GM18873 (cell line): ENCODE results near the gene ZBTB32.

Experiments
- ATAC-seq: cut with Tn5 transposase; IDR thresholded peaks from one replicate; pipeline ENCODE4 v1.9.1; 2021; ENCODE audit warnings: mild to moderate bottlenecking, moderate library complexity, moderate number of reproducible peaks; ENCODE audit not compliant: unreplicated experiment, low FRiP score

The ZBTB32 gene

DNA sequence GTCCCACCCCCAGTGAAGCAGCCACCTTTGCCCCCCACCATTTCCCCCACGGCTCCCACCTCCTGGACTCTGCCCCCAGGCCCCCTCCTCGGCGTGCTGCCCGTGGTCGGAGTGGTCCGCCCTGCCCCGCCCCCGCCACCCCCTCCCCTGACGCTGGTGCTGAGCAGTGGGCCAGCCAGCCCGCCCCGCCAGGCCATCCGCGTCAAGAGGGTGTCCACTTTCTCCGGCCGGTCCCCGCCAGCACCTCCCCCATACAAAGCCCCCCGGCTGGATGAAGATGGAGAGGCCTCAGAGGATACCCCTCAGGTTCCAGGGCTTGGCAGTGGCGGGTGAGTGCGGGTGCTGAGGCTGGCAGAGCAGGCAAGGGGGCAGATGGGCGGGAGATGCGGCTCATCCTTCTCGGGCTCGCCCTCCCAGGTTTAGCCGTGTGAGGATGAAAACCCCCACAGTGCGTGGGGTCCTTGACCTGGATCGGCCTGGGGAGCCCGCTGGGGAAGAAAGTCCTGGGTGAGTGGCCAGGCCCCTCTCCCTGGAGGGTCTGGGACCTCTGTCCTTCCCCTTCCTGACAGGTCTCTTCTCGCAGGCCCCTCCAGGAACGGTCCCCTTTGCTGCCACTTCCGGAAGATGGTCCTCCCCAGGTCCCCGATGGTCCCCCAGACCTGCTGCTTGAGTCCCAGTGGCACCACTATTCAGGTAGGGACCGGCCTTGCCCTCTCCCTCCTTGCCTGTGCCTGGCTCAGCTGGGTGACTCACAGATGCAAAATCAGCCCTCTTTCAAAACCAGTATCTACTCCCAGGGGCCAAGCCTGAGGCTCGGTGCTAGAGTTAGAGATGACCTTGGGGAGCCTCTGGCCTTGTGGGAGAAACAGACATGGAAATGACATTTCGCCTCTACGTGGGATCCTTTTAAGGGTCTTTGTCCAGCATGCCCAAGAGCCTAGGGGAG, 29.1 kb downstream of the ZBTB32 start:
- ATAC-seq: no peak

DNA sequence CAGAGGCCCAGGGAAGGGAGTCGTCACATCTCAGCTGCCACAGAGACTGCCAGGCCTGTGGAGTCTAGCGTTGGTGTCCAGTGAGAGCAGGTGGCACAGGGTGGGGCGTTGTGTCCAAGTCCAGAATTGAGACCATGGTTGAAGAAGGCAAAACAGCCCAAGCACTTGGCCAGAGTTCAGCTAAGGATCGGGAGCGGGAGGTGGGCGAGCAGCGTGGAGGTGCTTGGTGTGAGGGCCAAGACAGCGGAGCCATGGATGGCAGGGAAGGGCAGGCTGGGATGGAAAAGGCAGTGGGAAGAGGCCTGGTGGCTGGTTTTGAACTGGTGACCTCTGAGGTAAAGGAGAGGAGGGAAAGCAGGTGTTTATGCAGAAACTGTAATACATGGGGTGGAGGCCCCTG, 29.9 kb downstream of the ZBTB32 start:
- ATAC-seq: no peak

DNA sequence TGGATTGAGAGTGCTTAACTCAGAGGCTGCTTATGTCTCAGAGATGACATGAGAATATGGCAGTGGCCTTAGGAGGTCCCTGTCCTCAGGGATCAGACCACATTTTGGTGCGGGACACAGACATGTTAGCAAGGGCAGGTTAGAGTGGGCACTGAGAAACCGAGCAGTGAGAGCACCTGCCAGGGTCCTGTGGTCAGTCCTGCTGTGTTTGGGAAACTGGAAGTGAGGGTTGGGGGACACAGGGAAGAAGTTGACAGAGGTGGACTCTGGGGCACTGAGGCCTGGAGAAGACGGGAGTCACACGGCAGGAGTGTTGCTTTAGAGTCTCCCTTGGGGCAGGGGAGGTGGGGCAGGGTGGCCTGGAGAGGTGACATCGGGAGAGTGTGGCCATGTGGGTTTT, 30.5 kb downstream of the ZBTB32 start:
- no peak for ATAC-seq

GRCh38 chr19:35736913-35737886, 32.8 kb downstream of the ZBTB32 start:
- no peak for ATAC-seq

- no peak for ATAC-seq
Observed at GRCh38 chr19:35738021-35738886, 33.9 kb downstream of the ZBTB32 start.

GRCh38 chr19:35738887-35739229, 34.5 kb downstream of the ZBTB32 start:
- ATAC-seq: no peak

DNA sequence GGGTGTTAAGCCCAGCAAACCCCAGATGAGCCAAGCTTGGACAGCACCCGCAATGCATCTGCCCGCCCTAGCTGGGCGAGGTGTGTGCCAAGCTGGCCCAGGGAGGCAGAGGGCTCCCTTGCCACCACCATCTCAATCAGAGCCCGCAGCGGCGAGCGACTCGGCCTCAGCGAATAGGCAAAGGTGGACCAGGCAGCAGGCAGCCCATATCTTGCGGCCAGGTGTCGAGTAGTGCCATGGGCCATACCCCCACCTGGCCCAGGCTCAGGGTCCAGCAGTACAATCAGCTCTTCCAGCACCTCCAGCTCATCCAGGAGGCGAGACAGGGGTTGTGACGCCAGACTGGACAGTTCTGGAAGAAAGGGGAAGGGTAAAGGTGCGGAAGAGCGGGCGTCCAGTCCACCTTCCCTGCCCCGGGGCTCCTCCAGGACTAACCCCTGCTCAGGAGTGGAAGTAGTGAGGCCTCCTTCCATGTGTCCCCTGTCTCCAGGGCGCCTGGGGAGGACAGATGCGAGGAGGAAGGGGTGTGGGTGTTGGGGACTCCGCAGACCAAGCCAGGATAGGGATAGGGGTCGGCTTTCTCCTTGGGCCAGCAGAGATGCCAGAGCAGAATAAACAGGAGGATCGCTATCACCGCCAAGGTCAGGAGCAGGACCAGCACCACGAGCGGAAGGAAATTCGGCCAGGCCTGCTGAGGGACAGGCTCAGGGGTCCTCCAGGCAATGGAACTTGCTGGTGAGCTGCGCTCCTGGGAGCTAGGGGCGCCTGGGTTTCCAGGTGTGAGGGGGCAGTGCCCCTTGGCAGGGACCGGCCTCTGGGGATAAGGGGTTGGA, 35.1 kb downstream of the ZBTB32 start:
- ATAC-seq: no peak

DNA sequence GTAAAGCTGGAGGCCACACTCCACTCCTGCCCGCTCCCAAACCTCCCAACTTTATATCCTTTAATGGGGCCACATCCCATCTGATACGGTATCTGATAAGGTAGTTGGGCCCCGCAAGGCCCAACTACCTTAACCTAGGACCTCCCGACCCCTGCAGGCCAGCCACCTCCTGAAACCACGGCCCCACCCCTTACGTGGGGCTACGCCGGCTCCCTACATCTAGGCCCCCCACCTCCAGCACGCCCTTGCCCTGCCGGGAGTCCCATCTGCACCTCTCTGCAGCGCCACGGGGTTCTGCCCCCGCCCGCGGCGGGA, 35.7 kb downstream of the ZBTB32 start:
- no peak for ATAC-seq

- peak; percentile 40 for ATAC-seq
Observed at GRCh38 chr19:35740423-35741202, 36.3 kb downstream of the ZBTB32 start.

- no peak for ATAC-seq
Observed at GRCh38 chr19:35741203-35741515, 36.8 kb downstream of the ZBTB32 start.

- no peak for ATAC-seq
Observed at GRCh38 chr19:35742121-35742724, 37.9 kb downstream of the ZBTB32 start, which contains the start of gene IGFLR1. TSS of gene IGFLR1 (minus strand) at chr19:35742452. CDS start at chr19:35741180, 1,272 bp downstream.

GRCh38 chr19:35743640-35744429, 39.5 kb downstream of the ZBTB32 start:
- no peak for ATAC-seq

GRCh38 chr19:35744430-35745327, 40.3 kb downstream of the ZBTB32 start:
- ATAC-seq: no peak

DNA sequence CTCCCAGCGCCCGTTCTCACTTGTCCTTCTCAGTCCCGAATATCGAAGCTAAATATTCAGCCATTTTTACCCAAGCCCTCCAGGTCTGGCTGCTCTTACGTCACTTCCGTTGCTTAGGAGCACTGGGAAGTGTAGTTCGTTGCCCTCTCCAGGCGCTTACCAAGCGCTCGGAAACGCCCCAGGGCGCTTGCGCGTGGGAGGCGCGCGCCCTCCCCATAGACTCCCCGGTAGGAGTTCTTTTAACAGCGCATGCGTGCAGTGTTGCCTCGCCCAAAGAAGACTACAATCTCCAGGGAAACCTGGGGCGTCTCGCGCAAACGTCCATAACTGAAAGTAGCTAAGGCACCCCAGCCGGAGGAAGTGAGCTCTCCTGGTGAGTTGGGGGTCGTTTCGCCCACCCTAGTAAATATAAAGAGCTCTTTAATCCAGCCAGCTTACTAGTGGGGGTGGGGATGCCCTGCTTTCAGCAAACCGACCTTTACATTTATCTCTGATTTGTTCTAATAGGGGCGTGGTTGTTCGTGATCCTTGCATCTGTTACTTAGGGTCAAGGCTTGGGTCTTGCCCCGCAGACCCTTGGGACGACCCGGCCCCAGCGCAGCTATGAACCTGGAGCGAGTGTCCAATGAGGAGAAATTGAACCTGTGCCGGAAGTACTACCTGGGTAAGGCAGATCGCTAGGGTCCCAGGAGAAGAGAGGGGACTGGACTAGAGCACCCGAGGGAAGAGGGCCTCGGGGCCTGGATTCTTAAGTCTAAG, 41.1 kb downstream of the ZBTB32 start, which contains the start of the genes PSENEN and U2AF1L4:
Gene PSENEN (plus strand): TSS at position 324 of the 759 bp plus-strand sequence. CDS start 280 bp downstream, at position 604.
Gene U2AF1L4 (minus strand): TSS at position 91 of the 759 bp plus-strand sequence. CDS start 27 bp downstream, at position 64.
- peak; percentile 37 for ATAC-seq

GRCh38 chr19:35746087-35746462, 41.7 kb downstream of the ZBTB32 start:
- no peak for ATAC-seq

GRCh38 chr19:35746531-35746930, 42.2 kb downstream of the ZBTB32 start:
- ATAC-seq: no peak
